Stimulated activated memory B cell treated with anti-CD40 and anti-IgM and Interleukin-4, amounts not matched to agents 10 μg/mL and 1 μg/mL and 100 μg/mL, for 72 hours (primary cell): ENCODE measurements around the gene FBXL17.

Experiments
- ATAC-seq: fragments of 150-1000 bp; cut with Tn5 transposase; 2 replicates; pipeline ENCODE4 v1.10.0; 2021
- H3K27ac Mint-ChIP-seq: one replicate; pipeline ENCODE4 v1.8.0; 2022; ENCODE audit warnings: mild to moderate bottlenecking, mixed read lengths
- H3K27me3 Mint-ChIP-seq: one replicate; pipeline ENCODE4 v1.8.0; 2022; ENCODE audit warnings: mixed read lengths
- H3K36me3 Mint-ChIP-seq: one replicate; pipeline ENCODE4 v1.8.0; 2022; ENCODE audit warnings: mixed read lengths
- H3K4me1 Mint-ChIP-seq: one replicate; pipeline ENCODE4 v1.8.0; 2022; ENCODE audit warnings: mixed read lengths
- H3K4me3 Mint-ChIP-seq: one replicate; pipeline ENCODE4 v1.8.0; 2022; ENCODE audit warnings: mild to moderate bottlenecking, moderate library complexity, mixed read lengths
- H3K9me3 Mint-ChIP-seq: one replicate; pipeline ENCODE4 v1.8.0; 2022; ENCODE audit warnings: mixed read lengths

The FBXL17 gene

DNA sequence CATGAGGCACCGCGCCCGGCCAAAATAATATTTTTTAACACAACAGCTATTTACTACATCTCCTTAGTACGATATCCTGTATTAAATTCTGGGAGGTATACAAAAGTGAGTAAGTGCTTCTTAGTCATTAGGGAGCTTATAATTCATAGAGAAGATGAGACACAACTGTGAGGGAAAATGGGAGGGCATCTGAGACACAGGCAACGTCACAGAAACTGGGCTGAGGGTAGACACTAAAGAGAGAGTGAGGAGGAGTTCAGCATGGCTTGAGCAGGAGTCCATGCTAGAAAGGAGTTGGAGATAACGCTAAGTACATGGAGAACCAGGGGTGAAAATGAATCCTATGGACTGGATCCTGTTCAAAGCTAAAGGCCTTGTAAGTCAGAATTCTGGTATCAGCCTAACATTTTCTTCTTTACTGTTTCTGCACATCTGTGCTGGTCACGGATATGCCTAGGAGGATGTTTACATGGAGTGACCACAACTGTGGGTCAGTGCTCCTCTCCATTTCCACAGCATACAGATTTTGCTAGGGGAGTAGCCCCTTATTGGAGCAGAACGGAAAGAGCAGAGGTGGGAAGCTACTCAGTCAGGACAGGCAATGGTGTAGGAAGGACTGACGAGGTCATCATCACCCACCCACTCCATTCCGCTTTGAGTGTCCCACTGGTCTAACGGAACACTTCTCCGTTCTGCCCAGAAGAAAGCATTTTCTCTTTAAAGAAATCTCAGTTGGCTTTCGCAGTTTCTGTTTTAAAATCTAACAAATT lies 400.8 kb downstream of the FBXL17 start:
- H3K27ac Mint-ChIP-seq: no peak overlapping the region
- H3K9me3 Mint-ChIP-seq: no peaks in the 10 kb centered on the region
- ATAC-seq: no peak
- H3K4me3 Mint-ChIP-seq: no peak overlapping the region
- no peaks in the 10 kb centered on the region for H3K27me3 Mint-ChIP-seq
- no peaks in the 10 kb centered on the region for H3K4me1 Mint-ChIP-seq
- peaks cover 12% of the 10 kb centered on the region for H3K36me3 Mint-ChIP-seq

DNA sequence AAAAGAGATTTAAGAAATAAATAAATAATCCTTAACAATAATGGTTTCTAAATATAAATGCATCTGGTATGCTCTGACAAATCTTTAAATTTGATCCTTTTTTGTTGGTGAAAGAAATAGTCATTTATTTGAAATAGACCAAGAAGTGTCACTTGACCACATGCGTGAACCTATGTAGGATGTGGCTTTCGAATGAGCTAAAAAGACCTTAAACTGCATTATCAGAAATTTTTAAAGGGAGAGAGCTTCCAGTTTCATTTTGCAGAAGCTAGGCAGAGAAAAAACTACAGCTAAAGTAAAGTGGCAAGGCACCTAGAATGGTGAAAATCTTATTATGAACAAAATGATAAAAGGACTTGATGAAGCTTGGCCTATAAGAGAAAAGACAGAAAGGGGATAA lies 402.0 kb downstream of the FBXL17 start:
- H3K4me3 Mint-ChIP-seq: no peak overlapping the region
- H3K36me3 Mint-ChIP-seq: peaks cover 12% of the 10 kb centered on the region
- H3K27me3 Mint-ChIP-seq: no peaks in the 10 kb centered on the region
- no peaks in the 10 kb centered on the region for H3K9me3 Mint-ChIP-seq
- no peak for ATAC-seq
- no peaks in the 10 kb centered on the region for H3K4me1 Mint-ChIP-seq
- H3K27ac Mint-ChIP-seq: no peak overlapping the region

- Mint-ChIP-seq H3K27me3 (no peaks in the 10 kb centered on the region), H3K27ac (no peak overlapping the region), H3K4me1 (no peaks in the 10 kb centered on the region), H3K36me3 (peaks cover 12% of the 10 kb centered on the region), H3K4me3 (no peak overlapping the region), H3K9me3 (no peaks in the 10 kb centered on the region)
- ATAC-seq: no peak
Measured at GRCh38 chr5:107979291-107979690, 402.6 kb downstream of the FBXL17 start.

GRCh38 chr5:107977550-107978071 lies 404.3 kb downstream of the FBXL17 start:
- no peaks in the 10 kb centered on the region for H3K9me3 Mint-ChIP-seq
- H3K27ac Mint-ChIP-seq: no peak overlapping the region
- peaks cover 5% of the 10 kb centered on the region for H3K36me3 Mint-ChIP-seq
- H3K4me1 Mint-ChIP-seq: no peaks in the 10 kb centered on the region
- H3K4me3 Mint-ChIP-seq: no peak overlapping the region
- no peak for ATAC-seq
- H3K27me3 Mint-ChIP-seq: no peaks in the 10 kb centered on the region

DNA sequence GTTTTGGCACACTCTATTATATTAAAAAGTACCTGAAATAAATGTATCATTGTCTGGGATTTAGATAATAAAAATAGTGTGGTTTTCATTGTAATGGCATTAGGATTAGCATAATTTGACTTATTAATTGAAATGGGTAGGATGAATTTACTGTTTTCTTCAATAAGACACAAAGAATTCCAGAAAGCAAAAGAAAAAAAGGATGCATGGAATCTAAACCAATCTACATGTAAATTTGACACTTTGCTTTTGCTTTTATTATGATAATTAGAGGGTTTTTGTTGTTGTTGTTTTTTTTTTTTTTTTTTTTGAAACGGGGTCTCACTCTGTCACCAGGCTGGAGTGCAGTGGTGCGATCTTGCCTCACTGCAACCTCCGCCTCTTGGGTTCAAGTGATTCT lies 406.3 kb downstream of the FBXL17 start:
- Mint-ChIP-seq H3K4me1 (no peaks in the 10 kb centered on the region), H3K27me3 (no peaks in the 10 kb centered on the region), H3K36me3 (peaks cover 13% of the 10 kb centered on the region), H3K27ac (no peak overlapping the region), H3K9me3 (no peaks in the 10 kb centered on the region), H3K4me3 (no peak overlapping the region)
- no peak for ATAC-seq

GRCh38 chr5:107971846-107972245 lies 410.1 kb downstream of the FBXL17 start:
- H3K27me3 Mint-ChIP-seq: no peaks in the 10 kb centered on the region
- no peak overlapping the region for H3K4me3 Mint-ChIP-seq
- H3K36me3 Mint-ChIP-seq: peaks cover 15% of the 10 kb centered on the region
- H3K4me1 Mint-ChIP-seq: no peaks in the 10 kb centered on the region
- no peak overlapping the region for H3K27ac Mint-ChIP-seq
- H3K9me3 Mint-ChIP-seq: no peaks in the 10 kb centered on the region
- no peak for ATAC-seq

GRCh38 chr5:107969847-107970246 lies 412.1 kb downstream of the FBXL17 start:
- no peak overlapping the region for H3K27ac Mint-ChIP-seq
- no peaks in the 10 kb centered on the region for H3K9me3 Mint-ChIP-seq
- H3K36me3 Mint-ChIP-seq: peaks cover 15% of the 10 kb centered on the region
- ATAC-seq: no peak
- H3K4me1 Mint-ChIP-seq: no peaks in the 10 kb centered on the region
- H3K27me3 Mint-ChIP-seq: no peaks in the 10 kb centered on the region
- H3K4me3 Mint-ChIP-seq: no peak overlapping the region

DNA sequence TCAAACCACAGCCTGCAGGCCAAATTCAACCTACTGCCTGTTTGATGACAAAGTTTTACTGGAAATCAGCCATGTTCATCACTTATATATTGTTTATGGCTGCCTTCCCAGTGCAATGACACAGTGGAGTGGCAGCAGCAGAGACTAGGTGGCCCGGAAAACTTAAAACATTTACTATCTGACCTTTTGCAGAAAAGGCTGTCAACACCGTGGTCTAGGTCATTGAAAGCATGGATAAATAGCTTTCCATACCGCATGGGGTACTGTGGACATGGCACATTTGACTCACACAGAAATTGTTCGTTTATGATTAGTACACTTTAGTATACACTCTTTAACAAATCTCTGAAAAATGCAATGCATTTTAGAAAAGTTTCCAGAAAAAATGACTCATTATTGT lies 412.9 kb downstream of the FBXL17 start:
- no peak overlapping the region for H3K27ac Mint-ChIP-seq
- H3K27me3 Mint-ChIP-seq: no peaks in the 10 kb centered on the region
- H3K4me3 Mint-ChIP-seq: no peak overlapping the region
- peaks cover 15% of the 10 kb centered on the region for H3K36me3 Mint-ChIP-seq
- no peaks in the 10 kb centered on the region for H3K9me3 Mint-ChIP-seq
- H3K4me1 Mint-ChIP-seq: no peaks in the 10 kb centered on the region
- no peak for ATAC-seq

DNA sequence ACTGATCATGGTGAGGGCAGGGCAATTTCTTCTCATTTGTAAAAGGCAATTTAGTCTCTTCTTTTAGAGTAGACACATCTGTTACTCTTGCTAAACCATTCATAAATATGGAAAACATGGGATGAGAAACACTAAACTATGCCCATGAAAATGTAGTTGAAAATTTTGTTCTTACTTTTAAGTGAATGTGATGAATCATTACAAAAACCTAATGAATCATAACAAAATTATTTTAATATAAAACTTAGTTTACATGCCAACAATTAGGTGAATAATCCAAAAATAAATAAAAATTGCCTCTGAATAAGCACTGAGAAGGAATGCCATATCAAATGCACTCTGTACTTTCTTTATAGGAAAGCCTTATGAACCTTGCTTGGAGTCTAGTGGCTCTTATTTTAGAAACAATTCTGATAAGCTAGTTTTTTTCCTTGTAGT lies 413.5 kb downstream of the FBXL17 start:
- no peaks in the 10 kb centered on the region for H3K27me3 Mint-ChIP-seq
- H3K4me1 Mint-ChIP-seq: no peaks in the 10 kb centered on the region
- no peak overlapping the region for H3K27ac Mint-ChIP-seq
- no peak overlapping the region for H3K4me3 Mint-ChIP-seq
- H3K9me3 Mint-ChIP-seq: no peaks in the 10 kb centered on the region
- peaks cover 15% of the 10 kb centered on the region for H3K36me3 Mint-ChIP-seq
- no peak for ATAC-seq

- Mint-ChIP-seq H3K27ac (no peak overlapping the region), H3K36me3 (peaks cover 8% of the 10 kb centered on the region), H3K4me1 (no peaks in the 10 kb centered on the region), H3K4me3 (no peak overlapping the region), H3K9me3 (no peaks in the 10 kb centered on the region), H3K27me3 (no peaks in the 10 kb centered on the region)
- no peak for ATAC-seq
Measured at GRCh38 chr5:107966201-107966600, 415.7 kb downstream of the FBXL17 start.

- H3K27ac Mint-ChIP-seq: no peak overlapping the region
- peaks cover 8% of the 10 kb centered on the region for H3K36me3 Mint-ChIP-seq
- peaks cover 12% of the 10 kb centered on the region for H3K4me1 Mint-ChIP-seq
- ATAC-seq: no peak
- H3K4me3 Mint-ChIP-seq: no peak overlapping the region
- no peaks in the 10 kb centered on the region for H3K9me3 Mint-ChIP-seq
- H3K27me3 Mint-ChIP-seq: no peaks in the 10 kb centered on the region
Measured at GRCh38 chr5:107964722-107965121, 417.2 kb downstream of the FBXL17 start.

- Mint-ChIP-seq H3K4me1 (peaks cover 12% of the 10 kb centered on the region), H3K36me3 (peaks cover 8% of the 10 kb centered on the region), H3K27me3 (no peaks in the 10 kb centered on the region), H3K4me3 (no peak overlapping the region), H3K9me3 (no peaks in the 10 kb centered on the region), H3K27ac (no peak overlapping the region)
- ATAC-seq: no peak
Measured at GRCh38 chr5:107959573-107960279, 422.2 kb downstream of the FBXL17 start.

DNA sequence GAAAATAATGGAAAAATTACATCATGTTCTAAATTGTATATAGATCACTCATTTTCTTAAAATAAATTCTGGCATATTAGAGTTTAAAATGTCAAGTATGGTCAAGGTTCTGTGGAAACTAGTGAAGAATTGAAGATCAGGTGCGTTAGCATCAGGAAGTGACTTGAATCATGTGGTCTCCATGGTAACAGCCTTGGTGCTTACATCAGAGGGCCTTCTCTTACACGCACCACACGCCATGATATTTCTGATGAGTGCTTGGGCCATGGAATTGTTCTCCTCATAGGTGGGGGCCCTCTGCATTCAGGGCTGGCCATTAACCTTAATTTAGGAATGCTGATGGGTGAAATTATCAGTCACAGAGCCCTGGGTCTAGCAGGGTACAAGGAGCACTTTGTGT lies 423.0 kb downstream of the FBXL17 start:
- ATAC-seq: no peak
- no peaks in the 10 kb centered on the region for H3K27me3 Mint-ChIP-seq
- peaks cover 12% of the 10 kb centered on the region for H3K4me1 Mint-ChIP-seq
- H3K4me3 Mint-ChIP-seq: no peak overlapping the region
- peaks cover 8% of the 10 kb centered on the region for H3K36me3 Mint-ChIP-seq
- no peaks in the 10 kb centered on the region for H3K9me3 Mint-ChIP-seq
- H3K27ac Mint-ChIP-seq: no peak overlapping the region

- Mint-ChIP-seq H3K4me1 (peaks cover 12% of the 10 kb centered on the region), H3K27me3 (no peaks in the 10 kb centered on the region), H3K36me3 (peaks cover 11% of the 10 kb centered on the region), H3K27ac (no peak overlapping the region), H3K4me3 (no peak overlapping the region), H3K9me3 (no peaks in the 10 kb centered on the region)
- ATAC-seq: no peak
Measured at GRCh38 chr5:107958432-107958831, 423.5 kb downstream of the FBXL17 start.

- Mint-ChIP-seq H3K36me3 (peaks cover 13% of the 10 kb centered on the region), H3K27ac (no peak overlapping the region), H3K4me1 (peaks cover 12% of the 10 kb centered on the region), H3K9me3 (no peaks in the 10 kb centered on the region), H3K4me3 (no peak overlapping the region), H3K27me3 (no peaks in the 10 kb centered on the region)
- no peak for ATAC-seq
Measured at GRCh38 chr5:107957051-107957450, 424.8 kb downstream of the FBXL17 start.

DNA sequence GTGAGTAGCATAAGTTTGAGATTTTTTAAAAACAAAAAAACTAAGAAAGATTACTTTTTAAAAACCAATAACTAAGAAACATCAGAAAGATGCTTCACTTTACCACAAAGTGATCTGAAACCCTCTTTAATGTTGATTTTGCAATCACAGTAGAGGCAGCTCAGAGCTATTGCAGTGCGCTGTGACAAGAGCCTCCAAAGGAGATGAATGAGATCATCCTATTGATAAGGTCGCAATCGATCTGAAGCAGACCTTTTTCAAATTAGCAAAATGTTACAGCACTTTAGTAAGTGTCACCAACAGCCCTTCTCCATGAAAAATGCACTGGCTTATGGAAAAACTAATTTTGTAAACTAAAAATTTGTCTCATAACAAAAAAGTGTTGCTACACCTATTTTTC lies 426.6 kb downstream of the FBXL17 start:
- H3K4me1 Mint-ChIP-seq: peaks cover 4% of the 10 kb centered on the region
- H3K27ac Mint-ChIP-seq: no peak overlapping the region
- no peak overlapping the region for H3K4me3 Mint-ChIP-seq
- peaks cover 6% of the 10 kb centered on the region for H3K36me3 Mint-ChIP-seq
- H3K27me3 Mint-ChIP-seq: no peaks in the 10 kb centered on the region
- ATAC-seq: no peak
- H3K9me3 Mint-ChIP-seq: no peaks in the 10 kb centered on the region
